Skin of body (tissue), 2 donors: ENCODE results near the gene GH1. TPM values are rescaled to one million over a fixed set of nuclear protein-coding genes. Genes with fewer than 3 reads are reported as not detected.
"Not testable (repeated sequence)": the region's sequence is repeated elsewhere in the genome, so short reads cannot be mapped to it uniquely, and the experiment has no call there.

Source experiments
- DNase-seq: peaks from one replicate; lab custom pipeline; 2025; lab: John Stamatoyannopoulos, UW
- total RNA-seq: library from RNA; depleted of rRNA; stranded (reverse); fragments of >200 nt; gene quantifications from one replicate; pipeline ENCODE4 v1.2.3, GENCODE V29; 2014

GH1 gene
- not detected for total RNA-seq

- not testable (repeated sequence) for DNase-seq
These were observed at the start of gene GH1 for GRCh38 chr17:63918789-63919305. Gene GH1, minus strand, starts transcription at chr17:63918839. Its CDS starts 63 bp downstream, at chr17:63918776.

GRCh38 chr17:63967953-63968352, 49.3 kb upstream of the GH1 start:
- DNase-seq = no peak

- no peak for DNase-seq
These were observed 48.1 kb upstream of the GH1 start for GRCh38 chr17:63966646-63967264.

GRCh38 chr17:63963123-63963522, 44.5 kb upstream of the GH1 start:
- DNase-seq = peak; percentile 8

GRCh38 chr17:63962298-63962744, 43.7 kb upstream of the GH1 start:
- no peak for DNase-seq

- peak; percentile 41 for DNase-seq
These were observed 42.9 kb upstream of the GH1 start for GRCh38 chr17:63961355-63962212.

GRCh38 chr17:63960430-63960829, 41.8 kb upstream of the GH1 start:
- no peak for DNase-seq

- no peak for DNase-seq
These were observed 41.4 kb upstream of the GH1 start for GRCh38 chr17:63960006-63960405.

GRCh38 chr17:63956296-63956920, 37.8 kb upstream of the GH1 start:
- DNase-seq = no peak

GRCh38 chr17:63955791-63956190, 37.2 kb upstream of the GH1 start:
- DNase-seq = no peak

- DNase-seq = no peak
These were observed 36.6 kb upstream of the GH1 start for GRCh38 chr17:63955232-63955631.

- DNase-seq = no peak
These were observed 35.9 kb upstream of the GH1 start for GRCh38 chr17:63954402-63955063.

GRCh38 chr17:63950940-63951907, 32.6 kb upstream of the GH1 start:
- DNase-seq = no peak

GRCh38 chr17:63949576-63950250, 31.1 kb upstream of the GH1 start:
- no peak for DNase-seq

GRCh38 chr17:63948521-63948920, 29.9 kb upstream of the GH1 start:
- no peak for DNase-seq

- no peak for DNase-seq
These were observed 29.2 kb upstream of the GH1 start for GRCh38 chr17:63947711-63948330.

GRCh38 chr17:63946440-63947363, 28.1 kb upstream of the GH1 start:
- no peak for DNase-seq

GRCh38 chr17:63945784-63946439, 27.3 kb upstream of the GH1 start:
- no peak for DNase-seq
